ENCODE measurements around the gene ZNRF2.

DNA sequence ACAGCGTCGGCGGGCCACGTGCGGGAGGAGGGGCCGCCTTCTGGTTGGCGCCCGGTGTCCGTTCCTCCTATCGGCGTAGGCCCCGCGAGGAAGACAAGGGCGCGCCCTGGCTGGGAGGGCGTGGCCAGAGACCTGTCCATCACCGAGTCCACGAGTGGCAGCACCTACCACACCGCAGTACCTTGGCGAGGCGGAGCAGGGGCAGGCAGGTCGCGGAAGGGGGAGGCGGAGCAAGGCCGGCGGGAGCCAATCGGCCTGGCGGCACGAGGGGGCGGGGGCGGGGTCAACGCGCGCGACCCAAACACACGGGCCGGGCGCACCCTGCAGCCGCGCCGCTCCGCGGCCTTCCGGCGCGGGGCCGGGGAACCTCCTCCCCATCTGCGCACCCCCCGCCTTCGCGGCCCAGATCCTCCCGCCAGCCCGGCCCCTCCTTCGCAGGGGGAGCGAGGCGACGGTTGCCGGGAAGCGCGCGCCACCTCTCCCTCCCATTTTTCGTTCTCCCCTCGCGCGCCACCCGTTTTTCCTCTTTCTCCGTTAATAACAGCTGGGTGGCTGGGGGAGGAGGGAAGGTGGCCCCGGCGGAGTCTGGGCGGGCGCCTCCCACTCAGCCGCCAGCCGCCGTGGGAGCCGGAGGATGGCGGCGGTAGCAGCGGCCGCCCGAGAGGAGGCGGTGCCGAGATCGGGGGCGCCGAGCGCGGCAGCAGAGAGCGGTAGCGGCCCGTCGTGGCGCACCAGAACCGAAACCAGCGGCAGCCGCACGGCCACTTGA lies at the start of gene ZNRF2:
- TF ChIP-seq, protein P1, sequence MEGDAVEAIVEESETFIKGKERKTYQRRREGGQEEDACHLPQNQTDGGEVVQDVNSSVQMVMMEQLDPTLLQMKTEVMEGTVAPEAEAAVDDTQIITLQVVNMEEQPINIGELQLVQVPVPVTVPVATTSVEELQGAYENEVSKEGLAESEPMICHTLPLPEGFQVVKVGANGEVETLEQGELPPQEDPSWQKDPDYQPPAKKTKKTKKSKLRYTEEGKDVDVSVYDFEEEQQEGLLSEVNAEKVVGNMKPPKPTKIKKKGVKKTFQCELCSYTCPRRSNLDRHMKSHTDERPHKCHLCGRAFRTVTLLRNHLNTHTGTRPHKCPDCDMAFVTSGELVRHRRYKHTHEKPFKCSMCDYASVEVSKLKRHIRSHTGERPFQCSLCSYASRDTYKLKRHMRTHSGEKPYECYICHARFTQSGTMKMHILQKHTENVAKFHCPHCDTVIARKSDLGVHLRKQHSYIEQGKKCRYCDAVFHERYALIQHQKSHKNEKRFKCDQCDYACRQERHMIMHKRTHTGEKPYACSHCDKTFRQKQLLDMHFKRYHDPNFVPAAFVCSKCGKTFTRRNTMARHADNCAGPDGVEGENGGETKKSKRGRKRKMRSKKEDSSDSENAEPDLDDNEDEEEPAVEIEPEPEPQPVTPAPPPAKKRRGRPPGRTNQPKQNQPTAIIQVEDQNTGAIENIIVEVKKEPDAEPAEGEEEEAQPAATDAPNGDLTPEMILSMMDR (IDR thresholded peaks at IDR 0.05), result peak in 4 of 6 experiments; percentile 58 to 68 (median 62)
- TF ChIP-seq POLR2A (IDR thresholded peaks at IDR 0.05), result peak; percentile 81 to 85
